NOMO-1 treated with dmso at 0.1 percent for 144 hours (cell line): ENCODE measurements around the gene ZFYVE28.

ENCODE experiments used
- DNase-seq: peaks from one replicate; lab custom pipeline; 2025; ENCODE audit not compliant: unreplicated experiment; lab: John Stamatoyannopoulos, UW

Gene ZFYVE28

DNA sequence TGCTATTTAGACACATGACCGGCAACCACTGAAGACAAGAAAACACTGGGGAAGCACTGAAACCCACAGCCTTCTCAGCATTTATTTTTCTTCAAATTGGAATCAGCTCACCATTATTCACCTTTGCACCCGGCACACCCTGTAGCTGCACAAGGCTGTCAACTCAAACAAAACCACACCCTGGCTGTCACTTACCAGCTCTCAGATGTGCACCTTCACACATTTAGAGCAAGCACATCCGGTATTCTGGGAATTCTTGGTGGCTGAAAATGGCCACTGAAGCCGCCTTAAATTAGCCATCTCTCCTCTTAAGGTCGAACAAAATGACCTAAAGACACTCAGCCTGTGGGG lies 5.9 kb downstream of the ZFYVE28 start:
- no peak for DNase-seq

DNA sequence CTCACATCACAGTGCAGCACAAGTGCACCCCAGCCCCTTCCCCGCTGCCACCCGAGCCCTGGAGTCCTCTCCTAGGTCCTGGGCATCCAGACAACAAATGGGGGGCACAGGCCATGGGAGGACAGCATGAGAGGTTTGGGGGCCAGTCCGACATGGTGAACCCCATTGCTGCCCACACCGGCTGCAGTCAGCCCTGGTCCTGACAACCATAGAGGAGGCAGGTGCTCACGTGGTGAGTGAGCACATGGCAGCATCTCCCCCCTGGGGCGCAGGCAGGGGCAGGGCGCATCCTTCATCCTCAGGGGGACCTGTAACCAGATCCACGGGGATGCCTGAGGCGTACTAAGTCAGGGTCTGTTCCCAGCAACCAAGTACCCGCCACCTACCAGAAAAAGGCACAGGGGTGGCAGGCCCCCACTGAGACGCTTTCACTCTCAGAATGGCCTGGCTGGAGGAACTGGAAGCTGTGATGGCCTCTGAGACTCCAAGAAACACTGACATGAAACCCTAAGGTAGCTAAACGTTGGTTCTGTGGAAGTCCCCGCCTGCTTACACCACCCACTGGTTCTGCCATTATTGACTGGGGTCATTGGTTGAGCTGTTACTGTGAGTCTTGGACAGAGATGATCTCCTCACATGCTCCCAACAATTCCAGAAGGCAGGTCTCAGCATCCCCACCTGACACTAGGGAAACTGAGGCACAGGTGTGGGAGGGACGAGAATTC lies 6.5 kb downstream of the ZFYVE28 start:
- no peak for DNase-seq

- no peak for DNase-seq
Observed at GRCh38 chr4:2409381-2409783, 9.1 kb downstream of the ZFYVE28 start.

GRCh38 chr4:2408976-2409375 lies 9.5 kb downstream of the ZFYVE28 start:
- DNase-seq, result no peak

DNA sequence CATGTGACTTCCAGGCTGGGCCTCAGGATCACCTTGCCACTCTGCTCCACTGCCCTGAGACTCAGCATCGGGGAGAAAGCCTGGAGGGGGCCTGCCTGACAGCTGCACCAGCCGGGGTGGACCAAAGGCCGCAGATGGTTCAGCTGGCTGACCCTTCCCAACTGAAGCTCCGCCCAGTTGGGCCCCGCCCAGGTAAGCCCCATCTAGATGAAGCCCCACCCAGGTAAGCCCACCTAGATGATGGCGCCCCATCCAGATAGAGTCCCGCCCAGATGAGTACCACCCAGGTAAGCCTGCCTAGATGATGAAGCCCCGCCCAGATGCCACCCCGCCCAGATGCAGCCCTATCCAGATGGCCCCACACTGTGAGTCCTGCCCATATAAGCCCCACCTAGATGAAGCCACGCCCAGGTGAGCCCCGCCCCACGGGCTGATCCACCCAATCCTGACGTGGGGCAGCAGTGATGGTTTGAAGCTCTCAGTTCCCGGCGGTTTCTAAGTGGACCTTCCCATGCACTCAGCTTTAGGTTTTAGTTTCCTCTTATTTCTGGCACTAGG lies 10.0 kb downstream of the ZFYVE28 start:
- DNase-seq, result no peak

DNA sequence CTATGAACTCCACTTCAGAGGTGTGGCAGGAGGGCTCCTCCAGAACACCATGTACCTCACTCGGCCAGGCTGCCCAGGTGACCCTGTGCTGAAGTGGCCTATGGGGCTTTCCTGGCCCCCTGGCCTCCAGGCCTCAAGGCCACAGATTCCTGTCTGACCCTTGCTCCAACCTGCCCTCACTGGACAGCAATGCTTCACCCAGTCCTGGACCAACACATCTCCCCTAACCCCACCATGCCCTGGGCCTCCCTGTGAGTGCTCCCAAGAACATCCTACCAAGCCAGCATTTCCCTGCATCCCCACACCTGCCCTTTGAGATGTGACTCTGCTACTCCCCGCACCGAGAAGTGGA lies 10.5 kb downstream of the ZFYVE28 start:
- no peak for DNase-seq

- no peak for DNase-seq
Observed at GRCh38 chr4:2406920-2407319, 11.5 kb downstream of the ZFYVE28 start.

DNA sequence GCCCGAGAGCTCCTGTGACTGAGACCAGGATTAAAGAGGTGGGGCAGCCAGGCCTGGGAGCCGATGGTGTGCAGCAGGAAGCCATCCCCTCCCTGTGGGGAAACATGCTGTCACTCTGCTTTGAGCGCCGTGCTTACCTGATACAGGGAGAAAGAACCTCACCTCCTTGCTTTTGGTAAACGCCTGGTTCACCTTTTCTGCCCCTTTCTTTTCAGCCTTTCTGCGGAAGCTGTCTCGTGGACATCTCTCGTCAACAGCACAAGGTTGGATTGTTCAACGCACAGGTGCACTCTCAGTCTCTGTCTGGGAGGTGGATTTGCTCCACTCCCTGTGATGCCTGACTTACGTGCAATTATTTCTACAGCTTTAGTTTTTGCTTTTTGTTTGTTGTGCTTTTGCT lies 12.0 kb downstream of the ZFYVE28 start:
- no peak for DNase-seq

- no peak for DNase-seq
Observed at GRCh38 chr4:2402941-2403340, 15.5 kb downstream of the ZFYVE28 start.

- no peak for DNase-seq
Observed at GRCh38 chr4:2402048-2402842, 16.2 kb downstream of the ZFYVE28 start.

- no peak for DNase-seq
Observed at GRCh38 chr4:2401610-2401983, 16.8 kb downstream of the ZFYVE28 start.

- no peak for DNase-seq
Observed at GRCh38 chr4:2400841-2401609, 17.4 kb downstream of the ZFYVE28 start.

DNA sequence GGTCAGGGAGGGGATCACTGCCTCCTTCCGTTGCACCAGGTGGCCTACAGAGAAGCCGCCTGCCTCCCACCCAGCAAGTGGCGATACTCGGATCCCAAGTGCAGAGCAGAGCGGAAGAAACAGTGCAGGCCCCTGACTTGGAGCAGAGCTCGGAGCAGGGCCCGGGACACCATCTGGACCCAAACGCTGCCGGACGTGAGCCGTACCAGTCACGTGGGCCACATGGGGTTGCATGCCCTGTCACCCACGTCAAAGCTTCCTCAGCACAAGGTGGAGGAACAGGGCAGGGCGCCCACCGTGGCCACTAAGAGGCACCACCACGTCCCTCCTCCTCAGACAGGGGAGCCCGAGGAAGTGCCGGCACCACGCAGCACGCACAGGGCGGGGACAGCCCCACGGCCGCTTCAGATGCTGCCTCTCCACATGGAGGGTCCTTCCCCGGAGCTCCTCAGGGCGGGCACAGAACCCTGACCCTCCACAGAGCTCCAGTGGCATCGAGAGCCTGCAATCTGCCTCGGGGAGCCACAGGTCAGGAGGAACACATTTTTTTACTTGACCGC lies 18.7 kb downstream of the ZFYVE28 start:
- DNase-seq, result no peak

- DNase-seq, result no peak
Observed at GRCh38 chr4:2399216-2399615, 19.2 kb downstream of the ZFYVE28 start.

DNA sequence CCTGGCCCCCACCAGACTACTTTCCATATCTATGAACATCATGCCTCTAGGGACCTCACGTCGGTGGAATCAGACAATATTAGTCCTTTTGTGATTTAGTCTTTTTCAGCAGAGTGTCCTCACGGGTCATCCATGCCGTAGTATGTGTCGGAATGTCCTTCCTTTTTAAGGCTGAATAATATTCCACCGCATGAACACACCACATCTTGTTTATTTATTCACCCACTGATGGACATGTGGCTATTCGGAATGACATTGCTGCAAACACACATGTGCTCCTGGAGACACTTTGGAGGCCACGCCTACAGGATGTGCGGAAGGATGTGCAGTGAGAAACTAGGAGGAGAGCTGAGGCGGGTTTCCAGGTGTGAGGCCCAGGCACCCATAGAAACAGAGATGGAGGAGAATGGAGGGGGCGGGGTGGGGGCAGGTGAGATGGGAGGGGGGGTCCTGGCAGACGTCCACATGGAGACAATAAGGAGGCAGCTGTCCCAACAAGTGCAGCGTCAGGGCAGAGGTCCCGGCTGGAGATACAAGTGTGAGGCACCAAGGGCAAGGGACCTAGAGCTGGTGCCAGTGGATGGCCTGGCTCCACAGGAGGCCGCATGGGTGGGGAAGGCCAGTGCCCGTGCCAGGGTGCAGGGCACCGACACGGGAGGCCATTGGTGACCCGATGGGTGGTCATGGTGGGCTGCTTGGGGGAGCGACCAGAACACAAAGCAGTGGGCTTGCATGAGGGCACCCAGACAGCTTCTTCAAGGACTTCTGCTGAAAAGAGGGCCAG lies 20.7 kb downstream of the ZFYVE28 start:
- DNase-seq, result no peak

GRCh38 chr4:2396781-2397368 lies 21.6 kb downstream of the ZFYVE28 start:
- DNase-seq, result no peak

DNA sequence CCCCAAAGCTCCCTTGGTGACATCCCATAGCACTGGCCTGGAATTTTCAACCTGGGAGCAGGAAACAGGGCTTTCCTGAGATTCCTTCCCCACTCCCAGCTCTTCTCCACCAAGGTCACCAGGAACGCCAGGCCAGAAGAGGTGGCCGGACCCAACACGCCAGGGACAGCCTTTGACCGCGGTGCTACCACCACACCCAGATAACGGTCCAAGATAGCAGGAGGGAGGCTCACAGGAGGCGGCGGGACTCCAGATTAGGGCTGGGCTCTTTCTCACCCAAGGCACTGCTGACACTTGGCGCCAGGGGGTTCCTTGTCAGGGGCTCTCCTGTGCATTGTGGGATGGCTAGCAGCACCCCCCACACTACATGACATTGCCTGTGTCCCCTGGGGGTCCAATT lies 22.9 kb downstream of the ZFYVE28 start:
- no peak for DNase-seq

DNA sequence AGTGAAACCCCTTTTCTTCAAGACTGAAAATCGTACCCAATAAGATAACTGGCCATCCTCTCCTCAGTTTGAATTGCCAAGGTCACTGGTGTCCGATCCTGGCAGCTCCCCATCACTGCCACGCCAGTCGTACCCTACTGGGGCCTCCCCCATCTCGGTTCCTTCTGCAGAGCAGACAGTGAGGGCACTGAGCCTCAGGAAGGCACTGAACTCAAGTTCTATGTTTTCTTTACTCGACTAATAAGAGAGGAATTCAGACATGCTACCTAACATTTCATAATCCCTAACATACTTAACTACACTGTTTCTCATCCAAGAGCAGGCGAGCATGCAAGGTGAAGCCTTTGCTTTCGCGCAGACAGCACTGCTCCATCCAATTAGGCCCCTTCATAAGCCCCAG lies 23.4 kb downstream of the ZFYVE28 start:
- no peak for DNase-seq

DNA sequence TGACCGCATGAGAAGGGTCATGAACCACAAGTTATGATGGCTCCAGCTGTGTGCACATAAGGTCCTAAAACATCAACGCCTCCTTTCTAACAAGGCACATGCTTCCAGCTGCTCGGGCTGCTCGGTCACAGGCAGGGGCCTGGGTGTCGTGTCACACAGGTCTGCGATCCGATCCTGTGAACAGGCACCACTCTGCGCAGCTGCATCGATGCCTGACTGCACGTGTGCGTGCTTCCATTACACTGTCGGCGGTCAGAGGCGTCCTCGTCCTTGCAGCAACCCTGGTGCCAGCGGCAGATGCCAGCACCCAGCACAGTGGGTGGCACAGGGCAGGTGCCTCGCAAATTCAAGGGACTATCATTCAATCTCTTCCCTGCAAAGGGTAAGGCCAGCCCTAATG lies 23.9 kb downstream of the ZFYVE28 start:
- no peak for DNase-seq
